WTC11 (cell line): Measurements from ENCODE around the gene SYPL2. TPM values are rescaled to one million over a fixed set of nuclear protein-coding genes. Genes with fewer than 3 reads are reported as not detected.

Source experiments
- ATAC-seq: fragments of 200-7000 bp; cut with Tn5 transposase; 2 replicates; pipeline ENCODE4 v1.10.0; 2021; ENCODE audit warnings: mild to moderate bottlenecking, moderate library complexity
- CTCF ChIA-PET: fragments of 300-600 bp; sonication (Branson Sonifier 250); formaldehyde crosslinking; loops from one replicate; lab custom pipeline; 2021; ENCODE audit warnings: antibody characterized with exemption; lab: Charles Lee
- POLR2A ChIA-PET: fragments of 350-600 bp; sonication (Branson Sonifier 250); formaldehyde crosslinking; loops from one replicate; lab custom pipeline; 2021; ENCODE audit warnings: antibody characterized with exemption; lab: Charles Lee
- DNase-seq: peaks from one replicate; pipeline ENCODE4 v3.0.0; 2021; ENCODE audit warnings: low spot score
- H3K27ac Mint-ChIP-seq: 2 replicates; pipeline ENCODE4 v1.8.0; 2021; ENCODE audit warnings: mixed read lengths
- H3K27me3 Mint-ChIP-seq: 2 replicates; pipeline ENCODE4 v1.8.0; 2021; ENCODE audit warnings: low read depth, mild to moderate bottlenecking, moderate library complexity, mixed read lengths
- H3K36me3 Mint-ChIP-seq: 2 replicates; pipeline ENCODE4 v1.8.0; 2021; ENCODE audit warnings: mixed read lengths
- H3K4me1 Mint-ChIP-seq: 2 replicates; pipeline ENCODE4 v1.8.0; 2022; ENCODE audit warnings: mixed read lengths
- H3K4me3 Mint-ChIP-seq: 2 replicates; pipeline ENCODE4 v1.8.0; 2021; ENCODE audit warnings: mild to moderate bottlenecking, moderate library complexity, mixed read lengths
- H3K9me3 Mint-ChIP-seq: 2 replicates; pipeline ENCODE4 v1.8.0; 2021; ENCODE audit warnings: mixed read lengths
- AR ChIP-seq: fragments of 250-450 bp; sonication (Bioruptor Pico); IDR thresholded peaks from 2 replicates; pipeline ENCODE4 v1.9.0; 2021; ENCODE audit warnings: mild to moderate bottlenecking
- CDX4 ChIP-seq: fragments of 250-450 bp; sonication (Bioruptor Pico); IDR thresholded peaks from 2 replicates; pipeline ENCODE4 v1.9.0; 2021; ENCODE audit warnings: moderate library complexity, mild to moderate bottlenecking, inconsistent platforms, borderline replicate concordance
- ESRRA ChIP-seq: sonication (generic); formaldehyde crosslinking; IDR thresholded peaks from 2 replicates; pipeline ENCODE4 v1.8.1; 2022; ENCODE audit warnings: mild to moderate bottlenecking, missing genetic modification reagents, borderline replicate concordance
- FOXJ3 ChIP-seq: sonication (generic); formaldehyde crosslinking; IDR thresholded peaks from 2 replicates; pipeline ENCODE4 v1.9.0; 2021; ENCODE audit warnings: missing genetic modification reagents, mild to moderate bottlenecking, borderline replicate concordance
- FOXP1 ChIP-seq: sonication (generic); formaldehyde crosslinking; IDR thresholded peaks from 2 replicates; pipeline ENCODE4 v1.8.0; 2022; ENCODE audit warnings: missing genetic modification reagents, mild to moderate bottlenecking, moderate library complexity, borderline replicate concordance
- GRHL2 ChIP-seq: fragments of 250-450 bp; sonication (Bioruptor Pico); IDR thresholded peaks from 2 replicates; pipeline ENCODE4 v1.8.0; 2022; ENCODE audit warnings: mild to moderate bottlenecking, moderate library complexity; ENCODE audit not compliant: insufficient replicate concordance, severe bottlenecking
- GTF2I ChIP-seq: fragments of 250-450 bp; sonication (Bioruptor Pico); conservative IDR thresholded peaks from 2 replicates; pipeline ENCODE4 v1.4.0; 2021; ENCODE audit warnings: mild to moderate bottlenecking
- HMGXB4 ChIP-seq: sonication (generic); formaldehyde crosslinking; IDR thresholded peaks from 2 replicates; pipeline ENCODE4 v1.8.1; 2023; ENCODE audit warnings: mild to moderate bottlenecking, moderate library complexity, missing genetic modification reagents
- JAZF1 ChIP-seq: fragments of 250-450 bp; sonication (Bioruptor Pico); IDR thresholded peaks from 2 replicates; pipeline ENCODE4 v1.9.0; 2021; ENCODE audit warnings: moderate library complexity, mild to moderate bottlenecking, inconsistent platforms
- NR2C2 ChIP-seq: sonication (generic); formaldehyde crosslinking; IDR thresholded peaks from 2 replicates; pipeline ENCODE4 v1.8.0; 2022; ENCODE audit warnings: mild to moderate bottlenecking, missing genetic modification reagents
- NR3C1 ChIP-seq: sonication (generic); formaldehyde crosslinking; conservative IDR thresholded peaks from 2 replicates; pipeline ENCODE4 v1.8.1; 2023; ENCODE audit warnings: low read depth, mild to moderate bottlenecking, missing genetic modification reagents
- SMAD3 ChIP-seq: sonication (generic); formaldehyde crosslinking; IDR thresholded peaks from 2 replicates; pipeline ENCODE4 v1.8.0; 2022; ENCODE audit warnings: missing genetic modification reagents, mild to moderate bottlenecking, borderline replicate concordance
- SMAD4 ChIP-seq: sonication (generic); formaldehyde crosslinking; IDR thresholded peaks from 2 replicates; pipeline ENCODE4 v1.8.0; 2022; ENCODE audit warnings: mild to moderate bottlenecking, missing genetic modification reagents
- SOX15 ChIP-seq: fragments of 250-450 bp; sonication (Bioruptor Pico); IDR thresholded peaks from 2 replicates; pipeline ENCODE4 v1.9.0; 2021; ENCODE audit warnings: mild to moderate bottlenecking
- SP1 ChIP-seq: sonication (generic); formaldehyde crosslinking; conservative IDR thresholded peaks from 2 replicates; pipeline ENCODE4 v1.8.1; 2022; ENCODE audit warnings: missing genetic modification reagents
- TEAD4 ChIP-seq: sonication (generic); formaldehyde crosslinking; IDR thresholded peaks from 2 replicates; pipeline ENCODE4 v1.8.0; 2022; ENCODE audit warnings: mild to moderate bottlenecking, missing genetic modification reagents
- ZNF121 ChIP-seq: sonication (generic); formaldehyde crosslinking; IDR thresholded peaks from 2 replicates; pipeline ENCODE4 v1.8.0; 2023; ENCODE audit warnings: missing genetic modification reagents
- ZNF263 ChIP-seq: sonication (generic); formaldehyde crosslinking; IDR thresholded peaks from 2 replicates; pipeline ENCODE4 v1.8.1; 2022; ENCODE audit warnings: low read depth, mild to moderate bottlenecking, moderate library complexity, missing genetic modification reagents
- ZNF671 ChIP-seq: fragments of 250-450 bp; sonication (Bioruptor Pico); IDR thresholded peaks from 2 replicates; pipeline ENCODE4 v1.8.0; 2021; ENCODE audit warnings: mild to moderate bottlenecking
- total RNA-seq: library from RNA; stranded (reverse); gene quantifications from 3 replicates; pipeline ENCODE4 v1.2.3, GENCODE V29; 2021
- TF ChIP-seq, protein P1 (sequence below): fragments of 250-450 bp; sonication (Bioruptor Pico); IDR thresholded peaks from 2 replicates; pipeline ENCODE4 v2.1.2; 2022; ENCODE audit warnings: mild to moderate bottlenecking, moderate library complexity
- TF ChIP-seq, protein P2 (sequence below): sonication (generic); formaldehyde crosslinking; IDR thresholded peaks from 2 replicates; pipeline ENCODE4 v1.8.1; 2022; ENCODE audit warnings: mild to moderate bottlenecking, missing genetic modification reagents, moderate library complexity, borderline replicate concordance
- TF ChIP-seq, protein P3 (sequence below): sonication (generic); formaldehyde crosslinking; IDR thresholded peaks from 2 replicates; pipeline ENCODE4 v1.8.1; 2022; ENCODE audit warnings: missing genetic modification reagents, borderline replicate concordance

The SYPL2 gene
- total RNA-seq, 1 experiment from 2014 or later: 3.7 TPM

DNA sequence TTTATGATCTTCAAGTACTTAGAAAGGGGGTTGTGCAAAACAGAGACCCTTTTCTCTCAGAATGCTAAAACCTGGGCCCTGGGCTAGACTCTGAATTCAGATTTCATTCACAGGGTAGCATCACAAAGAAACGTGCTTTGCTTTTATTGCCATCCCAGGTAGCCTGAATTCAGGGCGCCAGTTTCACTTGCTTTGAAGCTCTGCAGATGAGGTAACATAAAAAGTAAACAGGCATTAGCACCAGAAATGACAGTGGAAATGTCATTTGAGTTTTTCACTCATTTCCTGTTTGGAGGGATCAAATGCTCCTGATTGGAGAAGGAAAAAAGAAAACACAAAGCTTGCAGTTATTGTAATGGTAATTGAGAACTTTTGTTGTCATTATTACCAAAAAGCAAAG, 2.6 kb downstream of the SYPL2 start:
- no peak overlapping the region for H3K27ac Mint-ChIP-seq
- peaks cover 25% of the 10 kb centered on the region for H3K4me1 Mint-ChIP-seq
- H3K4me3 Mint-ChIP-seq: no peak overlapping the region
- CTCF ChIA-PET: interaction anchor here (1.0 to 2.9 kb wide), 6 partner anchors 10 to 356 kb away, joined by 3 to 10 read pairs (median 8); partner anchors contain the start of genes ATXN7L2 and CYB561D1
- TF ChIP-seq CDX4: no peak
- no peak for TF ChIP-seq GTF2I (CRISPR knock-in tag)
- TF ChIP-seq FOXJ3 (CRISPR knock-in tag): no peak
- no peak for TF ChIP-seq SOX15 (CRISPR knock-in tag)
- TF ChIP-seq FOXP1 (CRISPR knock-in tag): no peak
- TF ChIP-seq ZNF121 (CRISPR knock-in tag): no peak
- no peak for TF ChIP-seq ESRRA (CRISPR knock-in tag)
- no peak for TF ChIP-seq NR2C2 (CRISPR knock-in tag)
- TF ChIP-seq, protein P1, sequence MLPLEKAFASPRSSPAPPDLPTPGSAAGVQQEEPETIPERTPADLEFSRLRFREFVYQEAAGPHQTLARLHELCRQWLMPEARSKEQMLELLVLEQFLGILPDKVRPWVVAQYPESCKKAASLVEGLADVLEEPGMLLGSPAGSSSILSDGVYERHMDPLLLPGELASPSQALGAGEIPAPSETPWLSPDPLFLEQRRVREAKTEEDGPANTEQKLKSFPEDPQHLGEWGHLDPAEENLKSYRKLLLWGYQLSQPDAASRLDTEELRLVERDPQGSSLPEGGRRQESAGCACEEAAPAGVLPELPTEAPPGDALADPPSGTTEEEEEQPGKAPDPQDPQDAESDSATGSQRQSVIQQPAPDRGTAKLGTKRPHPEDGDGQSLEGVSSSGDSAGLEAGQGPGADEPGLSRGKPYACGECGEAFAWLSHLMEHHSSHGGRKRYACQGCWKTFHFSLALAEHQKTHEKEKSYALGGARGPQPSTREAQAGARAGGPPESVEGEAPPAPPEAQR: no peak
- DNase-seq (no peak), ATAC-seq (no peak)
- no peaks in the 10 kb centered on the region for H3K36me3 Mint-ChIP-seq
- POLR2A ChIA-PET: interaction anchor here (0.7 kb wide), 1 partner anchor 314 kb away, joined by 4 read pairs; no protein-coding TSS in a partner anchor
- H3K27me3 Mint-ChIP-seq: peaks cover 57% of the 10 kb centered on the region
- no peaks in the 10 kb centered on the region for H3K9me3 Mint-ChIP-seq

GRCh38 chr1:109470245-109470644, 3.9 kb downstream of the SYPL2 start:
- no peak for TF ChIP-seq SP1 (CRISPR knock-in tag)
- TF ChIP-seq SMAD4 (CRISPR knock-in tag): no peak
- no peak for TF ChIP-seq ZNF671
- TF ChIP-seq, protein P1: no peak
- no peak for TF ChIP-seq ZNF263 (CRISPR knock-in tag)
- no peak for TF ChIP-seq SMAD3 (CRISPR knock-in tag)
- no peak for TF ChIP-seq NR3C1
- TF ChIP-seq, protein P2, sequence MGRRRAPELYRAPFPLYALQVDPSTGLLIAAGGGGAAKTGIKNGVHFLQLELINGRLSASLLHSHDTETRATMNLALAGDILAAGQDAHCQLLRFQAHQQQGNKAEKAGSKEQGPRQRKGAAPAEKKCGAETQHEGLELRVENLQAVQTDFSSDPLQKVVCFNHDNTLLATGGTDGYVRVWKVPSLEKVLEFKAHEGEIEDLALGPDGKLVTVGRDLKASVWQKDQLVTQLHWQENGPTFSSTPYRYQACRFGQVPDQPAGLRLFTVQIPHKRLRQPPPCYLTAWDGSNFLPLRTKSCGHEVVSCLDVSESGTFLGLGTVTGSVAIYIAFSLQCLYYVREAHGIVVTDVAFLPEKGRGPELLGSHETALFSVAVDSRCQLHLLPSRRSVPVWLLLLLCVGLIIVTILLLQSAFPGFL (CRISPR knock-in tag): no peak
- no peak for TF ChIP-seq TEAD4 (CRISPR knock-in tag)
- no peak for TF ChIP-seq SOX15 (CRISPR knock-in tag)
- DNase-seq: no peak
- Mint-ChIP-seq H3K36me3 (no peaks in the 10 kb centered on the region), H3K4me3 (no peak overlapping the region), H3K27me3 (peaks cover 44% of the 10 kb centered on the region), H3K27ac (no peak overlapping the region), H3K9me3 (no peaks in the 10 kb centered on the region), H3K4me1 (peaks cover 25% of the 10 kb centered on the region)
- no peak for ATAC-seq
- ChIA-PET POLR2A (no interaction called here), CTCF (interaction anchor here (1.0 to 2.9 kb wide), 5 partner anchors 13 to 357 kb away, joined by 3 to 10 read pairs (median 7); partner anchors contain the start of genes ATXN7L2 and CYB561D1)

GRCh38 chr1:109472779-109473178, 6.4 kb downstream of the SYPL2 start:
- DNase-seq (no peak), ATAC-seq (no peak)
- ChIA-PET CTCF (interaction anchor here (0.6 kb wide), 1 partner anchor 48 kb away, joined by 4 read pairs; no protein-coding TSS in a partner anchor), POLR2A (interaction anchor here (0.6 kb wide), 1 partner anchor 72 kb away, joined by 3 read pairs; no protein-coding TSS in a partner anchor)
- Mint-ChIP-seq H3K4me1 (peaks cover 16% of the 10 kb centered on the region), H3K4me3 (no peak overlapping the region), H3K27ac (no peak overlapping the region), H3K9me3 (no peaks in the 10 kb centered on the region), H3K27me3 (peaks cover 31% of the 10 kb centered on the region), H3K36me3 (no peaks in the 10 kb centered on the region)
- TF ChIP-seq, protein P3, sequence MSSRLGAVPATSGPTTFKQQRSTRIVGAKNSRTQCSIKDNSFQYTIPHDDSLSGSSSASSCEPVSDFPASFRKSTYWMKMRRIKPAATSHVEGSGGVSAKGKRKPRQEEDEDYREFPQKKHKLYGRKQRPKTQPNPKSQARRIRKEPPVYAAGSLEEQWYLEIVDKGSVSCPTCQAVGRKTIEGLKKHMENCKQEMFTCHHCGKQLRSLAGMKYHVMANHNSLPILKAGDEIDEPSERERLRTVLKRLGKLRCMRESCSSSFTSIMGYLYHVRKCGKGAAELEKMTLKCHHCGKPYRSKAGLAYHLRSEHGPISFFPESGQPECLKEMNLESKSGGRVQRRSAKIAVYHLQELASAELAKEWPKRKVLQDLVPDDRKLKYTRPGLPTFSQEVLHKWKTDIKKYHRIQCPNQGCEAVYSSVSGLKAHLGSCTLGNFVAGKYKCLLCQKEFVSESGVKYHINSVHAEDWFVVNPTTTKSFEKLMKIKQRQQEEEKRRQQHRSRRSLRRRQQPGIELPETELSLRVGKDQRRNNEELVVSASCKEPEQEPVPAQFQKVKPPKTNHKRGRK (CRISPR knock-in tag): no peak
- TF ChIP-seq AR (CRISPR knock-in tag) (no peak), JAZF1 (no peak), GRHL2 (CRISPR knock-in tag) (no peak), HMGXB4 (CRISPR knock-in tag) (no peak)
